ENCODE data around the gene SPRED2. TPM values are rescaled to one million over a fixed set of nuclear protein-coding genes. Genes with fewer than 3 reads are reported as not detected.

Gene SPRED2
- total RNA-seq, 1 donor from 2014 or later = 46.3 TPM

GRCh38 chr2:65311049-65311448 lies 121.3 kb downstream of the SPRED2 start:
- Mint-ChIP-seq H3K4me1 (ENCODE audit: unreplicated experiment) (peaks cover 12% of the 10 kb centered on the region), H3K4me3 (ENCODE audit: unreplicated experiment) (no peak overlapping the region), H3K27ac (ENCODE audit: unreplicated experiment) (peak overlapping the region; percentile 13), H3K9me3 (ENCODE audit: unreplicated experiment) (no peaks in the 10 kb centered on the region), H3K36me3 (ENCODE audit: unreplicated experiment) (peaks cover 39% of the 10 kb centered on the region), H3K27me3 (ENCODE audit: unreplicated experiment) (no peaks in the 10 kb centered on the region)
- no peak for DNase-seq (ENCODE audit: extremely low spot score, unreplicated experiment)
- TF ChIP-seq, protein P1, sequence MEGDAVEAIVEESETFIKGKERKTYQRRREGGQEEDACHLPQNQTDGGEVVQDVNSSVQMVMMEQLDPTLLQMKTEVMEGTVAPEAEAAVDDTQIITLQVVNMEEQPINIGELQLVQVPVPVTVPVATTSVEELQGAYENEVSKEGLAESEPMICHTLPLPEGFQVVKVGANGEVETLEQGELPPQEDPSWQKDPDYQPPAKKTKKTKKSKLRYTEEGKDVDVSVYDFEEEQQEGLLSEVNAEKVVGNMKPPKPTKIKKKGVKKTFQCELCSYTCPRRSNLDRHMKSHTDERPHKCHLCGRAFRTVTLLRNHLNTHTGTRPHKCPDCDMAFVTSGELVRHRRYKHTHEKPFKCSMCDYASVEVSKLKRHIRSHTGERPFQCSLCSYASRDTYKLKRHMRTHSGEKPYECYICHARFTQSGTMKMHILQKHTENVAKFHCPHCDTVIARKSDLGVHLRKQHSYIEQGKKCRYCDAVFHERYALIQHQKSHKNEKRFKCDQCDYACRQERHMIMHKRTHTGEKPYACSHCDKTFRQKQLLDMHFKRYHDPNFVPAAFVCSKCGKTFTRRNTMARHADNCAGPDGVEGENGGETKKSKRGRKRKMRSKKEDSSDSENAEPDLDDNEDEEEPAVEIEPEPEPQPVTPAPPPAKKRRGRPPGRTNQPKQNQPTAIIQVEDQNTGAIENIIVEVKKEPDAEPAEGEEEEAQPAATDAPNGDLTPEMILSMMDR (IDR thresholded peaks at IDR 0.05) = no peak

- Mint-ChIP-seq H3K9me3 (ENCODE audit: unreplicated experiment) (no peaks in the 10 kb centered on the region), H3K27me3 (ENCODE audit: unreplicated experiment) (no peaks in the 10 kb centered on the region), H3K27ac (ENCODE audit: unreplicated experiment) (peak overlapping the region; percentile 37), H3K36me3 (ENCODE audit: unreplicated experiment) (peaks cover 40% of the 10 kb centered on the region), H3K4me1 (ENCODE audit: unreplicated experiment) (peaks cover 12% of the 10 kb centered on the region), H3K4me3 (ENCODE audit: unreplicated experiment) (no peak overlapping the region)
- TF ChIP-seq, protein P1 (IDR thresholded peaks at IDR 0.05) = no peak
- no peak for DNase-seq (ENCODE audit: extremely low spot score, unreplicated experiment)
Measured at GRCh38 chr2:65309699-65310098, 122.7 kb downstream of the SPRED2 start.

DNA sequence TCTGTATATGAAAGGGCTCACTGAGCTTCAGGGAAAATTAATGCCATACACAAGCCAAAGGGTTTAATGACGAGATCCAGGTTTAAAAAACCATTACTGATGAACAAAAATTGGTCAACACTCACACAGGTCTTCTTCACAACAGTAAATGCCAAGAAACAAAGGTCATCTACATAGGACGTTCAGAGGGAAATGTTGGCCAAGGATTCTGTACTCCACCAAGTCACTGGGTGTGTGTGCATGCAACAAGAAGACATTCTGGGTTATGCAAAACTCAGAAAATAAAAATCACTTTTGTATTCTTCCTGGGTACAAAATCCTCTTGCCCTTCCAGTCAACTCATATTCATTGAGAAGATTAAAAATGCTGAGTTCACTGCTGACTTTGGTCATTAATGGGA lies 126.5 kb downstream of the SPRED2 start:
- Mint-ChIP-seq H3K36me3 (ENCODE audit: unreplicated experiment) (peaks cover 23% of the 10 kb centered on the region), H3K9me3 (ENCODE audit: unreplicated experiment) (no peaks in the 10 kb centered on the region), H3K27ac (ENCODE audit: unreplicated experiment) (no peak overlapping the region), H3K27me3 (ENCODE audit: unreplicated experiment) (no peaks in the 10 kb centered on the region), H3K4me3 (ENCODE audit: unreplicated experiment) (no peak overlapping the region), H3K4me1 (ENCODE audit: unreplicated experiment) (peaks cover 35% of the 10 kb centered on the region)
- TF ChIP-seq, protein P1 (IDR thresholded peaks at IDR 0.05) = no peak
- no peak for DNase-seq (ENCODE audit: extremely low spot score, unreplicated experiment)

GRCh38 chr2:65300761-65301711 lies 131.4 kb downstream of the SPRED2 start:
- Mint-ChIP-seq H3K4me1 (ENCODE audit: unreplicated experiment) (peaks cover 47% of the 10 kb centered on the region), H3K27ac (ENCODE audit: unreplicated experiment) (peak overlapping the region; percentile 94), H3K4me3 (ENCODE audit: unreplicated experiment) (peak overlapping the region; percentile 55), H3K36me3 (ENCODE audit: unreplicated experiment) (peaks cover 3% of the 10 kb centered on the region), H3K9me3 (ENCODE audit: unreplicated experiment) (no peaks in the 10 kb centered on the region), H3K27me3 (ENCODE audit: unreplicated experiment) (no peaks in the 10 kb centered on the region)
- TF ChIP-seq, protein P1 (IDR thresholded peaks at IDR 0.05) = peak; percentile 9
- DNase-seq (ENCODE audit: extremely low spot score, unreplicated experiment) = peak; percentile 90

DNA sequence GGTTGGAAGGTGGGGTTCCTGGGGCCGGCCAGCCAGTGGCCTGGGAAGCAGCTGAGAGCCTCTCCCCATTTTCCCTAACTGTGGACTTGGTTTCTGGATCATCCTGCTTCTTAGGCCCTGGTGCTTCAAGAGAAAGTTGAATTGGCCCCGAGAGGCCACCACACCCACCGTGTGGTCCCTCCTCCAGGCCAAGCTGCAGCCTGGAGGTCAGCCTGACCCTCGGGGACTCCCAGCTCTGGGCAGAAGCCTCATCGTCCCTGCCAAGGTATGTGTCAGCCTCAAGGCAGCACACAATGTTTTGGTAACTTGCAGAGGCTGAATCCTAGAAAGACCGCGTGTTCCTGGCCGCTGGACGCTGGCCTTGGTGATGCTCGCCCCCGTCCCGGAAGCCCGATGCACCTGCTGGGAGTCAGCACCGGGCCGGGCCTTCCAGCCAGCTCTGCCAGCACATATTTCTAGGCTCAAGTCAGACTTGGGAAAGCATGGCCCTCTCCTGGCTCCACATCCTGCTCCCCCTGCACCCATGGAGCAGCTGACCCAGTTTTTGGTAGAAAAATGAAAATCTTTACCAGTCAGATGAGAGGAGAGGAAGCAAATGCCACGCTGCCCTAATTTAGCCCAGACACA lies 132.2 kb downstream of the SPRED2 start:
- Mint-ChIP-seq H3K36me3 (ENCODE audit: unreplicated experiment) (peaks cover 2% of the 10 kb centered on the region), H3K27ac (ENCODE audit: unreplicated experiment) (peak overlapping the region; percentile 94), H3K4me3 (ENCODE audit: unreplicated experiment) (peak overlapping the region; percentile 35), H3K27me3 (ENCODE audit: unreplicated experiment) (no peaks in the 10 kb centered on the region), H3K9me3 (ENCODE audit: unreplicated experiment) (no peaks in the 10 kb centered on the region), H3K4me1 (ENCODE audit: unreplicated experiment) (peaks cover 47% of the 10 kb centered on the region)
- DNase-seq (ENCODE audit: extremely low spot score, unreplicated experiment) = no peak
- TF ChIP-seq, protein P1 (IDR thresholded peaks at IDR 0.05) = no peak

All from osteocyte (in vitro differentiated cells).